Measurements from ENCODE around the gene CCNB2.
A peak's percentile ranks its signal among the peaks of the same experiment; 100 is the strongest.

Gene CCNB2

DNA sequence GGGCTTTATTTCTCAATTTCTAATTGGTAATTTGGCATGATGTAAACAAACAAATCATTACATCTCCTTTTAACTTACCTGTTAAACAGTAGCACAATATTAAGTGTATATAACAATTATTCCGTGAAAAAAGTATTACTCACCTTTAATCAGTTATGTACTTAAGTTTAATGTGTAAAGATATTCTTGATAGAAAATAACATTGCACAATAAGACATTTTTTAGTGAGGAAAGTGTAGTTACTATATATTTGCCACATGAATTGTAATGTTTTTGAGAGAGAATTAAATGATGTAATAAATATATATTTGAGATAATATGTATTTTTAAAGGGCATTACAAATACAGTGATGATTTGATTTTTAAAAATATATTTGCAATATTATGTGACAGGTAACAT is 10.9 kb upstream of the CCNB2 start:
- TF ChIP-seq, protein P1, sequence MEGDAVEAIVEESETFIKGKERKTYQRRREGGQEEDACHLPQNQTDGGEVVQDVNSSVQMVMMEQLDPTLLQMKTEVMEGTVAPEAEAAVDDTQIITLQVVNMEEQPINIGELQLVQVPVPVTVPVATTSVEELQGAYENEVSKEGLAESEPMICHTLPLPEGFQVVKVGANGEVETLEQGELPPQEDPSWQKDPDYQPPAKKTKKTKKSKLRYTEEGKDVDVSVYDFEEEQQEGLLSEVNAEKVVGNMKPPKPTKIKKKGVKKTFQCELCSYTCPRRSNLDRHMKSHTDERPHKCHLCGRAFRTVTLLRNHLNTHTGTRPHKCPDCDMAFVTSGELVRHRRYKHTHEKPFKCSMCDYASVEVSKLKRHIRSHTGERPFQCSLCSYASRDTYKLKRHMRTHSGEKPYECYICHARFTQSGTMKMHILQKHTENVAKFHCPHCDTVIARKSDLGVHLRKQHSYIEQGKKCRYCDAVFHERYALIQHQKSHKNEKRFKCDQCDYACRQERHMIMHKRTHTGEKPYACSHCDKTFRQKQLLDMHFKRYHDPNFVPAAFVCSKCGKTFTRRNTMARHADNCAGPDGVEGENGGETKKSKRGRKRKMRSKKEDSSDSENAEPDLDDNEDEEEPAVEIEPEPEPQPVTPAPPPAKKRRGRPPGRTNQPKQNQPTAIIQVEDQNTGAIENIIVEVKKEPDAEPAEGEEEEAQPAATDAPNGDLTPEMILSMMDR (conservative IDR thresholded peaks at IDR 0.05; ENCODE audit: low read depth, low read length) = no peak
- DNase-seq (ENCODE audit: low read depth) = no peak
- no peak overlapping the region for H3K4me3 ChIP-seq (ENCODE audit: low read depth, low read length)

GRCh38 chr15:59096429-59096828 is 8.5 kb upstream of the CCNB2 start:
- DNase-seq (ENCODE audit: low read depth) = no peak
- TF ChIP-seq, protein P1 (conservative IDR thresholded peaks at IDR 0.05; ENCODE audit: low read depth, low read length) = no peak
- no peak overlapping the region for H3K4me3 ChIP-seq (ENCODE audit: low read depth, low read length)

DNA sequence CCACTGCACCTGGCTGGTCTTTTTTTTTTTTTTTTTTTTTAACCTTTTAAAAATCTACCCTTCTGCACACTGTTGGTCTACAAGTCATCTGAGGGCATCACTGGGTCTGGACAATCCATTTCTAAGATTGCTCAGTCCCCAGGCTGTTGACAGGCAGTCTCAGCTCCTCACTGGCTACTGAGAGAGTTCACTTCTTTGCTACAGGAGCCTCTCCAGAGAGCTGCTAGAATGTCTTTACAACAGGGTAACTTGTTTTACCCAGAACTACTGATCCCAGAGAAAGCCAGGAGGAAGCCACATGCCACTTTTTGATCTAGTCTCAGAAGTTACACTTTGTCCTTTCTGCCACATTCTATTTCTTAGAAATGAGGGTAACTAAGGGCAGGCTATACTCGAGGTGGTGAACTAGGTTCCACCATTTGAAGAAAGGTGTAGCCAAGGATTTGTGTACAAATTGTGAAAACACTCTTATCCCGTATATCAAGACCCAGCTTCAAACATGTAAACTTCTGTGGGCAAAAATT is 5.7 kb upstream of the CCNB2 start:
- no peak overlapping the region for H3K4me3 ChIP-seq (ENCODE audit: low read depth, low read length)
- no peak for DNase-seq (ENCODE audit: low read depth)
- TF ChIP-seq, protein P1 (conservative IDR thresholded peaks at IDR 0.05; ENCODE audit: low read depth, low read length) = no peak

GRCh38 chr15:59104602-59104911 is 389 bp upstream of the CCNB2 start:
- DNase-seq (ENCODE audit: low read depth) = no peak
- TF ChIP-seq, protein P1 (conservative IDR thresholded peaks at IDR 0.05; ENCODE audit: low read depth, low read length) = no peak
- H3K4me3 ChIP-seq (ENCODE audit: low read depth, low read length) = peak overlapping the region; percentile 92

- peak overlapping the region; percentile 92 for H3K4me3 ChIP-seq (ENCODE audit: low read depth, low read length)
- TF ChIP-seq, protein P1 (conservative IDR thresholded peaks at IDR 0.05; ENCODE audit: low read depth, low read length) = peak; percentile 38
- no peak for DNase-seq (ENCODE audit: low read depth)
These were observed 908 bp downstream of the CCNB2 start for GRCh38 chr15:59105854-59106253.

DNA sequence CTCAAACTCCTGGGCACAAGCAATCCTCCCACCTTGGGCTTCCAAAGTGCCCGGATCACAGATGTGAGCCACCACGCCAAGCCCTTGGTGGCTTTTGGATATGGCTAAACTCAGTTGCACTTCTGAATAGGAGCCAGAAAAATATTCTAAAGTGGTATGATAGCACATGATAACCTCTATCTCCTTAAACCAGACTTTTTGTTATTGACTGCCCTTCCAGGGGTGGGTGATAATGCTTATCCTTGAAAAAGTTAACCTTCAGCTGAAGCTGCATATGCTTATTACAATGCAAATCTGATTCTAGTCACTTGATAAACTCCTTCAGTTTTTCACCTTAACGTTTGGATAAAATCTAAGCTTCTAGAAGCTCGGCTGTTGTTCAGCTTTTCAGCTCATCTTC is 6.3 kb downstream of the CCNB2 start:
- DNase-seq (ENCODE audit: low read depth) = no peak
- TF ChIP-seq, protein P1 (conservative IDR thresholded peaks at IDR 0.05; ENCODE audit: low read depth, low read length) = no peak

DNA sequence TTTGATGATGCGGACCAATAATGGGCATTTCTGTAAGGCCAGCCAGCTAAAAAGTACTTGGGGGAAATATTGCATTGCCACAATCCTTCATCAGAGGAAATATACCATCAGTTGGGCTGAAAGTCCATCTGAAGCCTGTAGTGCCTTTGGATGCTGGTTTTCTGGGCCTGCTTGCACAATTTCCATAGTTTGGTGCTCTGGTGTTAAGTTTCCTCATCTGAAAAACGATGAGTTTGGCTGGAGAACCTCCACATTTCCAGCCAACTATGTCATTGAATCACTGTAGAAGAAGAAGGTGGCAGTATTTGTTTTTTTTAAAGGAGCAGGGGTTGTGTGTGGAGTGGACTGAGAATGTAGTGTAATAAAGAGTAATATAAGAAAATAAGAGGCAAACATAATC is 10.1 kb downstream of the CCNB2 start:
- DNase-seq (ENCODE audit: low read depth) = peak; percentile 13
- TF ChIP-seq, protein P1 (conservative IDR thresholded peaks at IDR 0.05; ENCODE audit: low read depth, low read length) = no peak
- no peak overlapping the region for H3K4me3 ChIP-seq (ENCODE audit: low read depth, low read length)

More for the DNA sequence above, 6.3 kb downstream of the CCNB2 start:
- no peak overlapping the region for H3K4me3 ChIP-seq (ENCODE audit: low read depth, low read length)
